ENCODE measurements around the gene CCR5AS.

The CCR5AS gene

DNA sequence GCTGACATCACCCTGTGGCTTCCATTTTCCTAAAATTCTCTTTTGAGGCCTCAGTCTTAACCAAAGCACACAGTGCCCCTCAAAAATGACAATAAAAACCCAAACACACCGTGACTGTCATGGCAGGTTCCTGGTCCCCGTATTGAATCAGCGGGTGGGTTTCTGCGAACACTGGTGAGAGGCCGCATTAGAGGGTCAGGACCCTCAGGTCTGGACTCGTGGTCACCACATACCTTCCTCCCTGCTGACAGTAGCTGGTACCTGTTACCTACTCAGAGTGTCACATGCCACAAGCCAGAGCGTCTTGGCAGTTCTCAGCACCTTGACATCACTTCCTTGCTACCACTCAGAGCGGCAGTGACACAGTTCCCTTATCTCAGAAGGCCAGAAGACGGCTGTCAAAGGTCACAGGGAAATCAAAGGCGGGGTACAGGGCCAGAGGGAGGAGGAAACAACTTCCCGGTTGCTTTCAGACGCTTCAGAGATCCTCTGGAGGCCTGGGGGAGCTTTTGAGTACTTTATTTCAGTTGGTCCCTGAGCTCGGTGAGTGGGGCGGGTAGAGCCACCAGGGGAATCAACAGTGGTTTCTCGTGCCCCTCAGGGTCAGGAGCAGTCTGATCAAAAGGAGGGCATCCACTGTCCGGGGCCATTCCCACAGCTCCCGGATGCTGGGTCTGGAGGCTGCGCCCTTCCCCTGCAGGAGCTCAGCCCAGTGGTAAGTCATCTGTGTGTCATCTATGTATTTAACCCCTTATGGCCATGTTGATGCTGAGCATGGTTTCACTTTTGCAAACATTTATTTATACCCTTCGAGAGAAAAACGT is at the start of gene CCR5AS, which contains the start of gene CCRL2:
Gene CCR5AS, minus strand, starts transcription at position 279 of the 824 bp plus-strand sequence.
Gene CCRL2, plus strand, starts transcription at position 472 of the 824 bp plus-strand sequence. CDS start 821 bp downstream, outside the sequence.
- ATAC-seq (ENCODE audit: low read depth) (peak; percentile 83), DNase-seq (peak; percentile 22)
- peaks cover 31% of the 10 kb centered on the region for H3K4me1 Mint-ChIP-seq
- peaks cover 3% of the 10 kb centered on the region for H3K9me3 Mint-ChIP-seq
- TF ChIP-seq, protein P1, sequence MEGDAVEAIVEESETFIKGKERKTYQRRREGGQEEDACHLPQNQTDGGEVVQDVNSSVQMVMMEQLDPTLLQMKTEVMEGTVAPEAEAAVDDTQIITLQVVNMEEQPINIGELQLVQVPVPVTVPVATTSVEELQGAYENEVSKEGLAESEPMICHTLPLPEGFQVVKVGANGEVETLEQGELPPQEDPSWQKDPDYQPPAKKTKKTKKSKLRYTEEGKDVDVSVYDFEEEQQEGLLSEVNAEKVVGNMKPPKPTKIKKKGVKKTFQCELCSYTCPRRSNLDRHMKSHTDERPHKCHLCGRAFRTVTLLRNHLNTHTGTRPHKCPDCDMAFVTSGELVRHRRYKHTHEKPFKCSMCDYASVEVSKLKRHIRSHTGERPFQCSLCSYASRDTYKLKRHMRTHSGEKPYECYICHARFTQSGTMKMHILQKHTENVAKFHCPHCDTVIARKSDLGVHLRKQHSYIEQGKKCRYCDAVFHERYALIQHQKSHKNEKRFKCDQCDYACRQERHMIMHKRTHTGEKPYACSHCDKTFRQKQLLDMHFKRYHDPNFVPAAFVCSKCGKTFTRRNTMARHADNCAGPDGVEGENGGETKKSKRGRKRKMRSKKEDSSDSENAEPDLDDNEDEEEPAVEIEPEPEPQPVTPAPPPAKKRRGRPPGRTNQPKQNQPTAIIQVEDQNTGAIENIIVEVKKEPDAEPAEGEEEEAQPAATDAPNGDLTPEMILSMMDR (IDR thresholded peaks at IDR 0.05), result no peak
- POLR2A ChIA-PET, result interaction anchor here (1.3 kb wide), 1 partner anchor 513 kb away, joined by 3 read pairs; no protein-coding TSS in a partner anchor
- H3K4me3 Mint-ChIP-seq, result peak within 1 kb of the TSS; percentile 85
- H3K27me3 Mint-ChIP-seq, result no peaks in the 10 kb centered on the region
- intact Hi-C loops (cut with micrococcal nuclease), result loop anchor here (2.0 kb wide), 1 partner anchor 24 kb away; no protein-coding TSS in a partner anchor
- CTCF ChIA-PET, result interaction anchor here (0.7 to 1.8 kb wide), 5 partner anchors 10 to 130 kb away, joined by 3 to 4 read pairs (median 3); no protein-coding TSS in a partner anchor
- peak within 1 kb of the TSS; percentile 81 for H3K27ac Mint-ChIP-seq
- peaks cover 3% of the 10 kb centered on the region for H3K36me3 Mint-ChIP-seq (ENCODE audit: low read depth)

DNA sequence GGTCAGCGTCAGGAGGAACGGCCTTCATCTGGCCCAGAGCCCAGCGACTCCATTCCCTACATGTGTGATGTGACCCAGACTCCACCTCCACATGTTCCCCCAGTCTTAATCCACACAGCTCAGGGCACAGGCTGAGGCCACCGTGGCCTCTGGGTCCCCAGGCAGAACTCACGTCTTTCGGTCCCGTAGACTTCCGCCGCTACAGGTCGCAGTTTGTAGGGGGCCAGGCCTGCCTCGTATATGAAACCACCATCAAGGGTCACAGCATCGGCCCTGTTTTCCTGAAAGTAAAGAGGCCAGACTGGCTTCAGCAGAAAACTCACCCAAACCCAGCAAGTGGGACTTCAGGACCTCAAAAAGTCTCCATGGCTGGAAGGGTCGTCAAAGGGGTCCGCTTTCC is 49.3 kb upstream of the CCR5AS start:
- ATAC-seq (ENCODE audit: low read depth), result no peak
- CTCF ChIA-PET, result no interaction called here

DNA sequence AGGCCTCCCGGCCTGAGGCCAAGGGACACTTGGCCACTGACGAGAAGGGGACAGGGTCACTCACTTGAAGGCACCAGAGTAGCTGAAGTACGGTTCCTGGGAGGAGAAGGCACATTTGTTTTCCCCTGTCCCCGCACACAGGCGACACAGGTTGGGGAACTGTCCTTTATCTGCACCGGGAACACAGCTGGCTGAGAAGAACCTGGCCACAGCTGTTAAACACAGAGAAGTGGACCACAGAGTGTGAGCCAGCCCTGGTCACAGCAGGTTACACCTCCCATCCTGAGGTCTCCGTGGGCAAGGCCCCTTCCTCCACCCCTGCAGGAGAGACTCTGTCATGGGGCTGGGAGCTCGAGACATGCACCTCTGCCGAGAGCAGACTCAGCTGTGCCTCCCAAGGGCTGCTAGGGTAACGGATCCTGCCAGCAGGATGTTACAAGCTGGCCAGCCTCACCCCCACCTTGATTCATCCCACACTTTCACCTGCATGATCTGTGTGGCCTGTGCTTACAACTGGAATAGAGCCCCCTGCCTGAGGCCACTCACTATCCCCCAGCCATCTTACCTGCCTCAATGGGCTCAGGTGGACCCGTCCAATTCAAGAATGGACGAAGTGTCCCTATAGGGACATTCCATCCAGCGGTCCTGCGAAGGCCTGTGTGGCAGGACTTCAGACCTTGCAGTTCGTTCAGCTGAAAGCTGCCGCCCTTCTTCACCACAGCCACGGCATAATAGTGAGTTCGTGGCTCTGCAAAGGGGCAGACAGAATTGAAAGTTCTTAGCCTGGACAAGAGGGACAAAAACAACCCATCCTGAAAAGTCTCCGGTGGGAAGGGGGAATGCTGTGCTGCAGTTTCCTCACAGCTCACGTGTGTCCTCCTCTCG is 48.6 kb upstream of the CCR5AS start:
- no peaks in the 10 kb centered on the region for H3K36me3 Mint-ChIP-seq (ENCODE audit: low read depth)
- H3K27me3 Mint-ChIP-seq, result peaks cover 17% of the 10 kb centered on the region
- ATAC-seq (ENCODE audit: low read depth) (no peak), DNase-seq (no peak)
- intact Hi-C loops (cut with micrococcal nuclease), result no loop called here
- H3K4me3 Mint-ChIP-seq, result no peak overlapping the region
- TF ChIP-seq, protein P1 (IDR thresholded peaks at IDR 0.05), result no peak
- H3K9me3 Mint-ChIP-seq, result peaks cover 1% of the 10 kb centered on the region
- no peak overlapping the region for H3K27ac Mint-ChIP-seq
- POLR2A ChIA-PET, result no interaction called here
- H3K4me1 Mint-ChIP-seq, result peaks cover 3% of the 10 kb centered on the region
- CTCF ChIA-PET, result no interaction called here

More for the DNA sequence above, 49.3 kb upstream of the CCR5AS start:
- no peak for DNase-seq
- Mint-ChIP-seq H3K36me3 (ENCODE audit: low read depth) (no peaks in the 10 kb centered on the region), H3K4me1 (peaks cover 3% of the 10 kb centered on the region), H3K9me3 (peaks cover 6% of the 10 kb centered on the region), H3K27me3 (peaks cover 18% of the 10 kb centered on the region), H3K27ac (no peak overlapping the region), H3K4me3 (no peak overlapping the region)
- POLR2A ChIA-PET, result no interaction called here
- TF ChIP-seq, protein P1 (IDR thresholded peaks at IDR 0.05), result no peak
- intact Hi-C loops (cut with micrococcal nuclease), result no loop called here

DNA sequence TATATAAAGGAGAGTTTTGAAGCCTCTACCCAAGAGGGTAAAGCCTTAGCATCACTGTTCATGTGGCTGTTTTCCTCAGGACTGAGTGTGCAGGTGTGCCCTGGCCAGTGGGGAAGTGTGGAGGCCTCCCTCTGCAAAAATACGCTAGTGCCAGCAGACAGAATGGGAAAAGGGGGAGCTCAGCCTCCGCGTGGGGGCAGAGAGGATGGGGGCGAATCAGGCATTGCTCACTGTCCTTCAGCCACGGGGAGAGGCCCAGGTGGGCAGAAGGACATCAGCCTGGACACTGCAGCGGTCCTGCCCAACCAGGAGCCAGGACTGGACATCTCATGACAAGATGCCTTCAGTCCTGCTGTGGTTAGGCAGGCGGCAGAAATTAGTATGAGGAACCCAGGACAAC is 47.7 kb upstream of the CCR5AS start:
- ChIA-PET CTCF (no interaction called here), POLR2A (no interaction called here)
- TF ChIP-seq, protein P1 (IDR thresholded peaks at IDR 0.05), result no peak
- Mint-ChIP-seq H3K4me3 (no peak overlapping the region), H3K4me1 (peaks cover 3% of the 10 kb centered on the region), H3K27ac (no peak overlapping the region), H3K9me3 (no peaks in the 10 kb centered on the region), H3K27me3 (peaks cover 11% of the 10 kb centered on the region), H3K36me3 (ENCODE audit: low read depth) (no peaks in the 10 kb centered on the region)
- intact Hi-C loops (cut with micrococcal nuclease), result no loop called here
- DNase-seq, result no peak
- ATAC-seq (ENCODE audit: low read depth), result no peak

DNA sequence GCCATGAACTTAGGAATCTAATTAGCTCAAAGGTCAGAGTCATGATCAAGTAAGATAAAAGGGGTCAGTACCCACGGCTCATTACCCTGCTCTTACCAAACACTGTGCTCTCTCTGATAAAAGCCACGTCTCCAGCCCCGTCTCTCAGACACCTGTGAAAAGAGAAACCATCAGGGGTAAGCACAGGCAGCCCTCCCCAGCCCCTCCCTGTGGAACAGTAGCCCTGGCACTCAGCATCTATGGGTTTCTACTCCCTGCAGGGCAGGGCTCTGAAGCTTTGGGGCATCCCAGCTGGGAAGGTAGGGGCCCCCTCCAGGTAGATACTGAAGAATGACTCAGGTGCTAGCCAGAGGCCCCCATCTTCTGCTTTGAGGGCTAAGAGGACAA is 47.3 kb upstream of the CCR5AS start:
- intact Hi-C loops (cut with micrococcal nuclease), result no loop called here
- no peak for ATAC-seq (ENCODE audit: low read depth)
- DNase-seq, result no peak
- H3K27me3 Mint-ChIP-seq, result peaks cover 8% of the 10 kb centered on the region
- ChIA-PET CTCF (no interaction called here), POLR2A (no interaction called here)
- no peak overlapping the region for H3K27ac Mint-ChIP-seq
- TF ChIP-seq, protein P1 (IDR thresholded peaks at IDR 0.05), result no peak
- no peaks in the 10 kb centered on the region for H3K9me3 Mint-ChIP-seq
- no peak overlapping the region for H3K4me3 Mint-ChIP-seq
- no peaks in the 10 kb centered on the region for H3K36me3 Mint-ChIP-seq (ENCODE audit: low read depth)
- peaks cover 3% of the 10 kb centered on the region for H3K4me1 Mint-ChIP-seq
